Natural killer cell (primary cell): ENCODE data around the gene MTHFR. TPM values are rescaled to one million over a fixed set of nuclear protein-coding genes. Genes with fewer than 3 reads are reported as not detected.
"Not testable (repeated sequence)": the region's sequence is repeated elsewhere in the genome, so short reads cannot be mapped to it uniquely, and the experiment has no call there.

ENCODE experiments used
- ATAC-seq, 3 donors: fragments of 150-1000 bp in 2 of 3; fragments of 200-7000 bp in 1 of 3; cut with Tn5 transposase; 1 replicate in 1 of 3; 2 replicates in 2 of 3; pipeline ENCODE4 v1.10.0; 2021; ENCODE audit warnings: mild to moderate bottlenecking in 2 of 3, moderate library complexity in 2 of 3
- DNase-seq, 2 donors: peaks; one replicate each; pipeline versions ENCODE4 v3.0.0 to v3.0.0-alpha.2; 2013 to 2021; ENCODE audit warnings: mixed read lengths in 1 of 2
- H3K27ac ChIP-seq: one replicate; pipeline ENCODE4 v1.5.1; 2013; ENCODE audit warnings: mild to moderate bottlenecking, low read length
- H3K27me3 ChIP-seq: one replicate; pipeline ENCODE4 v1.6.1; 2013; ENCODE audit warnings: low read length; ENCODE audit not compliant: control insufficient read depth, insufficient read depth
- H3K36me3 ChIP-seq: one replicate; pipeline ENCODE4 v1.6.1; 2013; ENCODE audit warnings: low read length; ENCODE audit not compliant: control insufficient read depth, insufficient read depth
- H3K4me1 ChIP-seq: one replicate; pipeline ENCODE4 v1.6.1; 2013; ENCODE audit warnings: low read length; ENCODE audit not compliant: control insufficient read depth, insufficient read depth
- H3K4me3 ChIP-seq: one replicate; pipeline ENCODE4 v1.5.1; 2013; ENCODE audit warnings: low read length
- H3K9me3 ChIP-seq: one replicate; pipeline ENCODE4 v1.6.1; 2013; ENCODE audit warnings: low read length; ENCODE audit not compliant: control insufficient read depth, insufficient read depth
- H3K27ac Mint-ChIP-seq, 2 donors: one replicate each; pipeline ENCODE4 v1.8.0; 2022; ENCODE audit warnings: mild to moderate bottlenecking in 2 of 2, mixed read lengths in 2 of 2, moderate library complexity in 1 of 2
- H3K27me3 Mint-ChIP-seq, 2 donors: one replicate each; pipeline ENCODE4 v1.8.0; 2022; ENCODE audit warnings: low read depth in 2 of 2, mixed read lengths in 2 of 2
- H3K36me3 Mint-ChIP-seq: one replicate; pipeline ENCODE4 v1.8.0; 2022; ENCODE audit warnings: mixed read lengths
- H3K4me1 Mint-ChIP-seq, 2 donors: one replicate each; pipeline ENCODE4 v1.8.0; 2022; ENCODE audit warnings: mixed read lengths in 2 of 2
- H3K4me3 Mint-ChIP-seq: one replicate; pipeline ENCODE4 v1.8.0; 2022; ENCODE audit warnings: mild to moderate bottlenecking, moderate library complexity, mixed read lengths
- H3K9me3 Mint-ChIP-seq, 2 donors: one replicate each; pipeline ENCODE4 v1.8.0; 2022; ENCODE audit warnings: mixed read lengths in 2 of 2
- WGBS: methylation state at CpG from one replicate; pipeline ENCODE4 v1.1.7; 2013; ENCODE audit warnings: missing lambda C conversion rate; ENCODE audit not compliant: insufficient coverage; 5-methylcytosine and 5-hydroxymethylcytosine counted together
- intact Hi-C: fragments of 100-400 bp; cut with micrococcal nuclease; formaldehyde crosslinking; loops from one replicate; pipeline ENCODE4 v1.14.2; 2022
- total RNA-seq, 4 donors: library from RNA; stranded (reverse); fragments of 120-200 nt in 1 of 4; gene quantifications; one replicate each; pipeline versions ENCODE4 v1.2.3 to v1.2.4, GENCODE V29; 2013 to 2022
- TF ChIP-seq, protein P1 (sequence below): fragments of 200-600 bp; IDR thresholded peaks from one replicate; pipeline ENCODE4 v1.8.0; 2022; ENCODE audit warnings: antibody characterized with exemption

MTHFR gene
- total RNA-seq, 3 donors from 2014 or later (not counting 1 experiment from before 2014, with no cell fraction given) = 61.8 to 78.4 (median 69.5) TPM

DNA sequence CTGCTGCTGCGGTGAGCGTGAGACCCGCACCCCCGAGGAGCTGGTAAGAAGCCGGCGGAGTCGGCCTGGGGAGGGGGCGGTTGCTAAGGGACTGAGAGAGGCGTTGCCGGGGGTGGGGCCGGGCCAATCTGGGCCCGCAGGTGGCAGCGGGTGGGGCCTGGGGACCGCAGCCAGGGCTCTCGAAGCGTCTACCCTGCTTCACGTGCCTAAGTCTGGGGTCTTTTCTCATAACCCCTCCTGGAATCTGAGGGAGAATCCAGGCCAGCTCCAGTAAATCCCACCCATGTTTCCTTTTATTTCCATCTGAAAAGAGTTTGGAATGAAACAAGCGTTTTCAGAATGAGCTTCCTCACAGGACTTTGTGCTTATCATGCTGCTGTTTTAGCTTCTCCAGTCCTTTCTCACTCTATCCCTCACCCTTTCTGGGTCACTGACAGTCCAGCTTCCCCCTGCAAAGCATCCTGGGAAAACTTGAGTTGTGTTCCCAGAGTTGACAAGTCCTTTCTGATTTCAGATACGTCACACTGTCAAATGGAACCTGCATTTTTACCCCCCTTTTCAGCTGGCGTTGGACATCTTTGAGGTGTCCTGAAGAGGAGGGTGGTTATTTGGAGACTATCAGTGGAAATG lies 658 bp upstream of the MTHFR start:
- peaks cover 62 to 64% of the 10 kb centered on the region in 2 donors for H3K4me1 Mint-ChIP-seq
- Histone ChIP-seq H3K27me3 (no peaks in the 10 kb centered on the region), H3K27ac (peak overlapping the region; percentile 94), H3K9me3 (no peaks in the 10 kb centered on the region), H3K4me1 (peaks cover 48% of the 10 kb centered on the region), H3K36me3 (peaks cover 2% of the 10 kb centered on the region), H3K4me3 (peak overlapping the region; percentile 90)
- H3K27me3 Mint-ChIP-seq = no peaks in the 10 kb centered on the region
- H3K4me3 Mint-ChIP-seq = peak overlapping the region; percentile 99
- no peaks in the 10 kb centered on the region for H3K36me3 Mint-ChIP-seq
- intact Hi-C loops = loop anchor here (10.0 kb wide), 1 partner anchor 152 kb away; the partner anchor contains the start of genes FBXO2 and FBXO44
- WGBS = 2% methylated on average over 20 of the region's 20 CpGs
- DNase-seq (peak in 1 of 2 donors; percentile 41), ATAC-seq (peak; percentile 39 to 66 (median 53))
- H3K9me3 Mint-ChIP-seq = no peaks in the 10 kb centered on the region
- TF ChIP-seq, protein P1, sequence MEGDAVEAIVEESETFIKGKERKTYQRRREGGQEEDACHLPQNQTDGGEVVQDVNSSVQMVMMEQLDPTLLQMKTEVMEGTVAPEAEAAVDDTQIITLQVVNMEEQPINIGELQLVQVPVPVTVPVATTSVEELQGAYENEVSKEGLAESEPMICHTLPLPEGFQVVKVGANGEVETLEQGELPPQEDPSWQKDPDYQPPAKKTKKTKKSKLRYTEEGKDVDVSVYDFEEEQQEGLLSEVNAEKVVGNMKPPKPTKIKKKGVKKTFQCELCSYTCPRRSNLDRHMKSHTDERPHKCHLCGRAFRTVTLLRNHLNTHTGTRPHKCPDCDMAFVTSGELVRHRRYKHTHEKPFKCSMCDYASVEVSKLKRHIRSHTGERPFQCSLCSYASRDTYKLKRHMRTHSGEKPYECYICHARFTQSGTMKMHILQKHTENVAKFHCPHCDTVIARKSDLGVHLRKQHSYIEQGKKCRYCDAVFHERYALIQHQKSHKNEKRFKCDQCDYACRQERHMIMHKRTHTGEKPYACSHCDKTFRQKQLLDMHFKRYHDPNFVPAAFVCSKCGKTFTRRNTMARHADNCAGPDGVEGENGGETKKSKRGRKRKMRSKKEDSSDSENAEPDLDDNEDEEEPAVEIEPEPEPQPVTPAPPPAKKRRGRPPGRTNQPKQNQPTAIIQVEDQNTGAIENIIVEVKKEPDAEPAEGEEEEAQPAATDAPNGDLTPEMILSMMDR = no peak
- peak overlapping the region; percentile 95 to 97 for H3K27ac Mint-ChIP-seq

DNA sequence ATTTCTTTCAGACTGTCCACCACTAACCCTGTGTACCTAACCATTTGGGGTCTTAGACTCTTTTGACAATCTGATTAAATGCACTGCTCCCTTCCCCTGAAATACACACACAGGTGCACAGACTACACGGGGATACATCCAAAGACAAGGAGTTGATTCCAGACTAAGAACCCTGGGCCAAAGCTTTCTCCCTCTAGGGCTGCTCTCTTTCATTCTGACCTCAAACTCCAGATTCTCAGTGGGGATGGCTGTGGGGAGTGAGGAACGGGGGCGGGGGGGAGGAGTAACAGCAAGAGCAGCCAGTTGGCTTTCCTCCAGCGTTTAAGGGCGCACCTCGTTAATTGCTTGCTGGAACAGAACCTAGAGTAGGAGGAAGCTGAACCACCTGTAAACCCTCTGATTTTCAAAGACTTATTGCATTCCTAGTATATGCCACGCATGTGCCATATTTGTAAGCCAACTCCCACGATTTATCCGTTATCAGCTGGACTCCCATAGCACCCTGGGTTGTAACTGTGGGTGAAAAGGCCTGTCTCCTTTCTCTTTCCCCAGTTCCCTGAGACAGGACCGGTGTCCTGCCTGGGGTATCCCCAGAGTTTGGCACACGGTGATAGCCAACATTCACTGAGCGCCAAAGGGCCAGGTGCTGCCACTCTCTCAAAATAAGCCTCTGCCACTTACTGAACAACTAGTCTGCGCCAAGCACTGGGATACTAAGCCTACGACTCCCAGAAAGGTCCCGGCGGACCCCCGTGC lies 920 bp downstream of the MTHFR start:
- DNase-seq (peak in 1 of 2 donors; percentile 64), ATAC-seq (no peak)
- no peaks in the 10 kb centered on the region for H3K9me3 Mint-ChIP-seq
- no peaks in the 10 kb centered on the region for H3K27me3 Mint-ChIP-seq
- H3K4me1 Mint-ChIP-seq = peaks cover 68% of the 10 kb centered on the region in 2 donors
- Histone ChIP-seq H3K36me3 (peaks cover 14% of the 10 kb centered on the region), H3K9me3 (no peaks in the 10 kb centered on the region), H3K4me3 (peak overlapping the region; percentile 90), H3K27me3 (no peaks in the 10 kb centered on the region), H3K27ac (peak overlapping the region; percentile 94), H3K4me1 (peaks cover 48% of the 10 kb centered on the region)
- 9% methylated on average over 17 of the region's 17 CpGs for WGBS
- intact Hi-C loops = loop anchor here (10.0 kb wide), 1 partner anchor 150 kb away; the partner anchor contains the start of genes FBXO2 and FBXO44
- TF ChIP-seq, protein P1 = no peak
- no peaks in the 10 kb centered on the region for H3K36me3 Mint-ChIP-seq
- peak overlapping the region; percentile 95 to 97 for H3K27ac Mint-ChIP-seq
- peak overlapping the region; percentile 99 for H3K4me3 Mint-ChIP-seq

- DNase-seq, H3K9me3 ChIP-seq, H3K9me3 Mint-ChIP-seq, H3K4me3 ChIP-seq, H3K27me3 Mint-ChIP-seq, H3K36me3 Mint-ChIP-seq, H3K27me3 ChIP-seq, ATAC-seq: not testable (repeated sequence)
- Histone ChIP-seq H3K36me3 (peaks cover 18% of the 10 kb centered on the region), H3K4me1 (peaks cover 48% of the 10 kb centered on the region), H3K27ac (peak overlapping the region; percentile 34)
- 73% methylated on average over 9 of the region's 9 CpGs for WGBS
- intact Hi-C loops = loop anchor here (2.0 to 10.0 kb wide), 2 partner anchors 67 to 149 kb away; partner anchors contain the start of genes AGTRAP, FBXO2 and FBXO44
- peak overlapping the region; percentile 99 for H3K4me3 Mint-ChIP-seq
- H3K27ac Mint-ChIP-seq = peak overlapping the region; percentile 95 to 97
- H3K4me1 Mint-ChIP-seq = peaks cover 68% of the 10 kb centered on the region in 2 donors
Observed at GRCh38 chr1:11803924-11804665, 1.7 kb downstream of the MTHFR start.
